Osteoblast (primary cell): ENCODE results near the gene ZNF768. TPM values are rescaled to one million over a fixed set of nuclear protein-coding genes. Genes with fewer than 3 reads are reported as not detected.
"Not testable (repeated sequence)": the region's sequence is repeated elsewhere in the genome, so short reads cannot be mapped to it uniquely, and the experiment has no call there.

Experiments used
- DNase-seq: peaks from one replicate; pipeline ENCODE4 v3.0.0; 2011; ENCODE audit warnings: low spot score, mixed read lengths; ENCODE audit not compliant: insufficient read length; ENCODE audit errors: missing footprints
- H2AFZ ChIP-seq: 2 replicates; pipeline ENCODE4 v1.6.0; 2011; ENCODE audit warnings: mild to moderate bottlenecking, low read length
- H3K27ac ChIP-seq: 2 replicates; pipeline ENCODE4 v1.5.1; 2011; ENCODE audit warnings: mild to moderate bottlenecking, low read depth, low read length, moderate library complexity
- H3K27me3 ChIP-seq: 2 replicates; pipeline ENCODE4 v1.6.0; 2012; ENCODE audit warnings: mild to moderate bottlenecking, control low read depth, inconsistent platforms, low read length, moderate library complexity; ENCODE audit not compliant: insufficient read depth
- H3K36me3 ChIP-seq: 2 replicates; pipeline ENCODE4 v1.5.1; 2011; ENCODE audit warnings: mild to moderate bottlenecking, low read length, control low read depth, moderate library complexity; ENCODE audit not compliant: insufficient read depth
- H3K4me1 ChIP-seq: 2 replicates; pipeline ENCODE4 v1.5.1; 2011; ENCODE audit warnings: mild to moderate bottlenecking, low read length, control low read depth, moderate library complexity; ENCODE audit not compliant: insufficient read depth
- H3K4me2 ChIP-seq: 2 replicates; pipeline ENCODE4 v1.6.0; 2011; ENCODE audit warnings: mild to moderate bottlenecking, low read length; ENCODE audit not compliant: insufficient read depth
- H3K4me3 ChIP-seq: fragments of 200-600 bp; sonication (generic); 3 replicates; pipeline ENCODE4 v1.5.1; 2012; ENCODE audit warnings: mild to moderate bottlenecking, low read length, inconsistent platforms; ENCODE audit not compliant: insufficient read depth
- H3K79me2 ChIP-seq: 2 replicates; pipeline ENCODE4 v1.6.0; 2012; ENCODE audit warnings: mild to moderate bottlenecking, low read length, control low read depth, inconsistent platforms; ENCODE audit not compliant: insufficient read depth
- H3K9me3 ChIP-seq: 2 replicates; pipeline ENCODE4 v1.5.1; 2011; ENCODE audit warnings: low read depth, low read length, control low read depth
- H4K20me1 ChIP-seq: 2 replicates; pipeline ENCODE4 v1.6.0; 2012; ENCODE audit warnings: mild to moderate bottlenecking, low read length, control low read depth; ENCODE audit not compliant: insufficient read depth
- CTCF ChIP-seq: IDR thresholded peaks from 2 replicates; pipeline ENCODE4 v1.5.1; 2011; ENCODE audit warnings: mild to moderate bottlenecking, low read depth, low read length, moderate library complexity; ENCODE audit errors: extremely low read depth
- total RNA-seq: library from RNA; depleted of rRNA; stranded (reverse); fragments of >200 nt; gene quantifications from 2 replicates; pipeline ENCODE4 v1.2.3, GENCODE V29; 2012

The ZNF768 gene
- total RNA-seq, 1 donor: 25.0 TPM

- Histone ChIP-seq H3K4me1 (peaks cover 6% of the 10 kb centered on the region), H3K4me3 (no peak overlapping the region), H2AFZ (no peak overlapping the region), H3K9me3 (no peaks in the 10 kb centered on the region), H3K27me3 (no peaks in the 10 kb centered on the region), H3K36me3 (peaks cover 10% of the 10 kb centered on the region), H3K79me2 (no peaks in the 10 kb centered on the region), H4K20me1 (no peaks in the 10 kb centered on the region), H3K27ac (no peak overlapping the region), H3K4me2 (no peak overlapping the region)
- peak; percentile 82 for DNase-seq
- no peak for TF ChIP-seq CTCF
These were observed 2.4 kb downstream of the ZNF768 start for GRCh38 chr16:30523768-30524574.

GRCh38 chr16:30522702-30523463 is 3.5 kb downstream of the ZNF768 start:
- H3K4me1 ChIP-seq, H4K20me1 ChIP-seq, H3K27me3 ChIP-seq, H3K4me3 ChIP-seq, H3K9me3 ChIP-seq, H3K4me2 ChIP-seq, H2AFZ ChIP-seq, H3K27ac ChIP-seq, H3K79me2 ChIP-seq: not testable (repeated sequence)
- DNase-seq: peak; percentile 55
- peaks cover 10% of the 10 kb centered on the region for H3K36me3 ChIP-seq

GRCh38 chr16:30521873-30522641 is 4.3 kb downstream of the ZNF768 start:
- Histone ChIP-seq H3K4me1 (no peaks in the 10 kb centered on the region), H3K27me3 (no peaks in the 10 kb centered on the region), H3K79me2 (no peaks in the 10 kb centered on the region), H3K27ac (no peak overlapping the region), H2AFZ (no peak overlapping the region), H4K20me1 (no peaks in the 10 kb centered on the region), H3K9me3 (no peaks in the 10 kb centered on the region), H3K36me3 (peaks cover 10% of the 10 kb centered on the region), H3K4me3 (no peak overlapping the region), H3K4me2 (no peak overlapping the region)
- TF ChIP-seq CTCF: no peak
- DNase-seq: peak; percentile 84

GRCh38 chr16:30521476-30521872 is 4.9 kb downstream of the ZNF768 start:
- no peak overlapping the region for H3K27ac ChIP-seq
- no peak for TF ChIP-seq CTCF
- no peaks in the 10 kb centered on the region for H4K20me1 ChIP-seq
- H2AFZ ChIP-seq: no peak overlapping the region
- H3K4me2 ChIP-seq: no peak overlapping the region
- H3K9me3 ChIP-seq: no peaks in the 10 kb centered on the region
- no peak overlapping the region for H3K4me3 ChIP-seq
- H3K27me3 ChIP-seq: no peaks in the 10 kb centered on the region
- no peak for DNase-seq
- H3K79me2 ChIP-seq: no peaks in the 10 kb centered on the region
- H3K4me1 ChIP-seq: no peaks in the 10 kb centered on the region
- peaks cover 10% of the 10 kb centered on the region for H3K36me3 ChIP-seq
